OCI-LY7 (cell line): Measurements from ENCODE around the gene MCOLN3.

Source experiments
- EZH2phosphoT487 ChIP-seq: fragments of 200-600 bp; sonication (generic); IDR thresholded peaks from 2 replicates; pipeline ENCODE4 v1.6.1; 2018; ENCODE audit warnings: low read depth, borderline replicate concordance, mild to moderate bottlenecking, mixed run types, antibody characterized with exemption, low read length, moderate library complexity, mixed read lengths
- TF ChIP-seq, protein P1 (sequence below): fragments of 200-600 bp; sonication (generic); conservative IDR thresholded peaks from 2 replicates; pipeline ENCODE4 v1.5.1; 2014; ENCODE audit warnings: mild to moderate bottlenecking, antibody characterized with exemption, low read length, moderate library complexity, mixed read lengths

DNA sequence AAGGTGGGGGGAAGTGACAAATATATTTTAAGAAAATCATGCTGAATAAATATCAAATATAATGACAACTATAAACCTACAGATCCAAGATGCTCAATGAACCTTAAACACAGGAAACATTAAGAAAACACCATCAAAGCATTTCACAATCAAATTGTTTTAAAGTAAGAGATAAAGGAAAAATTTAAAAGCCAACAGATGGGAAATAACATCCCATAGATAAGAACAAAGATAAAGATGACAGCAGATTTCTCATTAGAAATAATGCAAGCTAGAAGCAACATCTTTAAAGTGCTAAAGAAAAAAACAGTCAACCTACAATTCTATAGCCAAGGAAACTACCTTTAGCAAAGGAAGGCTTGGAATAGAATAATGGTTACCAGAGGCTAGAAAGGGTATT is 17.8 kb downstream of the MCOLN3 start:
- TF ChIP-seq, protein P1, sequence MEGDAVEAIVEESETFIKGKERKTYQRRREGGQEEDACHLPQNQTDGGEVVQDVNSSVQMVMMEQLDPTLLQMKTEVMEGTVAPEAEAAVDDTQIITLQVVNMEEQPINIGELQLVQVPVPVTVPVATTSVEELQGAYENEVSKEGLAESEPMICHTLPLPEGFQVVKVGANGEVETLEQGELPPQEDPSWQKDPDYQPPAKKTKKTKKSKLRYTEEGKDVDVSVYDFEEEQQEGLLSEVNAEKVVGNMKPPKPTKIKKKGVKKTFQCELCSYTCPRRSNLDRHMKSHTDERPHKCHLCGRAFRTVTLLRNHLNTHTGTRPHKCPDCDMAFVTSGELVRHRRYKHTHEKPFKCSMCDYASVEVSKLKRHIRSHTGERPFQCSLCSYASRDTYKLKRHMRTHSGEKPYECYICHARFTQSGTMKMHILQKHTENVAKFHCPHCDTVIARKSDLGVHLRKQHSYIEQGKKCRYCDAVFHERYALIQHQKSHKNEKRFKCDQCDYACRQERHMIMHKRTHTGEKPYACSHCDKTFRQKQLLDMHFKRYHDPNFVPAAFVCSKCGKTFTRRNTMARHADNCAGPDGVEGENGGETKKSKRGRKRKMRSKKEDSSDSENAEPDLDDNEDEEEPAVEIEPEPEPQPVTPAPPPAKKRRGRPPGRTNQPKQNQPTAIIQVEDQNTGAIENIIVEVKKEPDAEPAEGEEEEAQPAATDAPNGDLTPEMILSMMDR, result no peak
- TF ChIP-seq EZH2phosphoT487, result no peak
